Sigmoid colon (tissue), 7 donors: Measurements from ENCODE around the gene AVPI1. TPM values are rescaled to one million over a fixed set of nuclear protein-coding genes. Genes with fewer than 3 reads are reported as not detected.

Source experiments
- DNase-seq: peaks from one replicate; pipeline ENCODE4 v3.0.0-alpha.2; 2019
- H3K27ac ChIP-seq, 4 donors: fragments of 200-600 bp; sonication (generic); one replicate each; pipeline ENCODE4 v1.5.1; 2016 to 2019; ENCODE audit warnings: mild to moderate bottlenecking in 1 of 4
- H3K27me3 ChIP-seq, 3 donors: fragments of 200-600 bp; sonication (generic); one replicate each; pipeline ENCODE4 v1.5.1; 2019; ENCODE audit warnings: mild to moderate bottlenecking in 1 of 3
- H3K36me3 ChIP-seq, 4 donors: fragments of 200-600 bp; sonication (generic); one replicate each; pipeline ENCODE4 v1.5.1; 2016 to 2019
- H3K4me1 ChIP-seq, 4 donors: fragments of 200-600 bp; sonication (generic); one replicate each; pipeline ENCODE4 v1.5.1; 2017 to 2019
- H3K4me3 ChIP-seq, 4 donors: fragments of 200-600 bp; sonication (generic); one replicate each; pipeline ENCODE4 v1.5.1; 2017 to 2019; ENCODE audit warnings: mild to moderate bottlenecking in 2 of 4, moderate library complexity in 1 of 4
- H3K9me3 ChIP-seq, 4 donors: fragments of 200-600 bp in 3 of 4; sonication (generic) in 3 of 4; one replicate each; pipeline versions ENCODE4 v1.5.1 to v1.6.1; 2013 to 2019
- EP300 ChIP-seq, 4 donors: sonication (generic); formaldehyde crosslinking; IDR thresholded peaks; one replicate each; pipeline ENCODE4 v1.6.1; 2017; ENCODE audit warnings: antibody characterized with exemption in 4 of 4
- POLR2A ChIP-seq, 2 donors: fragments of 450-650 bp; IDR thresholded peaks; one replicate each; pipeline ENCODE4 v1.6.1; 2016; ENCODE audit warnings: antibody characterized with exemption in 2 of 2, mild to moderate bottlenecking in 2 of 2, moderate library complexity in 2 of 2
- POLR2AphosphoS5 ChIP-seq, 4 donors: sonication (generic); formaldehyde crosslinking; IDR thresholded peaks; one replicate each; pipeline ENCODE4 v1.6.1; 2017; ENCODE audit warnings: antibody characterized with exemption in 4 of 4
- WGBS, 2 donors: extraction: QIAGEN DNeasy Blood & Tissue Kit; methylation state at CpG; one replicate each; pipeline ENCODE4 v1.1.7; 2013; 5-methylcytosine and 5-hydroxymethylcytosine counted together
- intact Hi-C: fragments of 100-400 bp; cut with DNase I; formaldehyde crosslinking; loops from one replicate; pipeline ENCODE4 v1.15.1; 2023
- polyA plus RNA-seq, 3 donors: library from polyadenylated mRNA; stranded (reverse); fragments of 200-250 nt; gene quantifications; one replicate each; pipeline ENCODE4 v1.2.3, GENCODE V29; 2013
- total RNA-seq, 4 donors: library from RNA; depleted of rRNA; stranded (reverse); fragments of >200 nt; gene quantifications; one replicate each; pipeline ENCODE4 v1.1.0, GENCODE V29; 2016
- TF ChIP-seq, protein P1 (sequence below), 4 experiments: fragments of 450-650 bp in 3 of 4; fragments of 200-600 bp in 1 of 4; IDR thresholded peaks; one replicate each; pipeline ENCODE4 v1.5.1; 2016 to 2019; ENCODE audit warnings: antibody characterized with exemption in 4 of 4, mild to moderate bottlenecking in 3 of 4, moderate library complexity in 2 of 4
- donor health status: healthy with polysubstance abuse.
- donor health status: Bipolar disorder and iron deficiency.
- donor health status: healthy.

Gene AVPI1
- total and polyA plus RNA-seq, 7 donors, result 10.5 to 58.3 (median 16.1) TPM

DNA sequence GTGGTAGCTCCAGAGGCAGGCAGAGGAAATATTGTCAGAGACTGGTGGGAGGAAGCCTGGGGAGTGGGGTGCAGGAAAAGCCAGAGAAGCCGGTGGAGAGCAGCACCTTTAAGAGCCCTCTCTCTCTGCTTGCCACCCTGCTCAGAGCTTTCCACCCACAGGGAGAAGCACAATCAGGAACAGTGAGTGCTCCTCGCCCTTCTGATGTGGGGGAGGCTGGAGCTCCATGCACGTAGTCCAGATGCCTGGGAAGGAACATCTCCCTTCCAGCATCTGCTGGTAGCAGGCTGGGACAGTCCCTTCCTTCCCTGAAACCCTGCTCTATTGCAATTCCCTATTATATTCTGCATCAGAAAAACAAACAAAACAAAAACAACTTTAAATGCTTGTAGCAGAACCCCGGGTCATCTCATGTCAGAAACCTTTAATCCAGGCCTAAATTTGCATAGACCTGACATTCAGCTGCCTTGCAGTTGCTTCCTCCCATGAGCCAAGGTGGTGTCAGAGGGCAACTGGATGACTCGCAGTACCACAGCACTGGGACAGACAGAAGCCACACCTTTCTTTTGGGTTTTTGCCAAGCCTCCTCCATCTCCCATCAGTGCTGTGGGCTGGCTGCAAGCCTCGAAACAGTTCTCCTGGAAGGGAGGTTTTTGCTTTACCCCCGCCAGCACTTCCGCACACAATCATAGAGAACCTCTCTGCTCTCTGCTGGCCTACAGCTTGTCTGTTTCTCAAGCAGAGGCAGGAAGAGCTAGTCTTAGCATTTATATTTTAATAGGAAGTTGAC, 13.1 kb downstream of the AVPI1 start:
- H3K27me3 ChIP-seq, result no peaks in the 10 kb centered on the region
- no peak overlapping the region for H3K27ac ChIP-seq
- WGBS, 2 donors, result 68 to 82% methylated on average over 8 of the region's 8 CpGs
- peaks cover 0 to 2% (median 0%) of the 10 kb centered on the region in 4 donors for H3K4me1 ChIP-seq
- no peaks in the 10 kb centered on the region for H3K9me3 ChIP-seq
- peaks cover 10 to 86% (median 26%) of the 10 kb centered on the region in 4 donors for H3K36me3 ChIP-seq
- TF ChIP-seq, protein P1, sequence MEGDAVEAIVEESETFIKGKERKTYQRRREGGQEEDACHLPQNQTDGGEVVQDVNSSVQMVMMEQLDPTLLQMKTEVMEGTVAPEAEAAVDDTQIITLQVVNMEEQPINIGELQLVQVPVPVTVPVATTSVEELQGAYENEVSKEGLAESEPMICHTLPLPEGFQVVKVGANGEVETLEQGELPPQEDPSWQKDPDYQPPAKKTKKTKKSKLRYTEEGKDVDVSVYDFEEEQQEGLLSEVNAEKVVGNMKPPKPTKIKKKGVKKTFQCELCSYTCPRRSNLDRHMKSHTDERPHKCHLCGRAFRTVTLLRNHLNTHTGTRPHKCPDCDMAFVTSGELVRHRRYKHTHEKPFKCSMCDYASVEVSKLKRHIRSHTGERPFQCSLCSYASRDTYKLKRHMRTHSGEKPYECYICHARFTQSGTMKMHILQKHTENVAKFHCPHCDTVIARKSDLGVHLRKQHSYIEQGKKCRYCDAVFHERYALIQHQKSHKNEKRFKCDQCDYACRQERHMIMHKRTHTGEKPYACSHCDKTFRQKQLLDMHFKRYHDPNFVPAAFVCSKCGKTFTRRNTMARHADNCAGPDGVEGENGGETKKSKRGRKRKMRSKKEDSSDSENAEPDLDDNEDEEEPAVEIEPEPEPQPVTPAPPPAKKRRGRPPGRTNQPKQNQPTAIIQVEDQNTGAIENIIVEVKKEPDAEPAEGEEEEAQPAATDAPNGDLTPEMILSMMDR (IDR thresholded peaks at IDR 0.05), result no peak
- TF ChIP-seq POLR2AphosphoS5 (IDR thresholded peaks at IDR 0.05), result no peak
- no peak for TF ChIP-seq POLR2A (IDR thresholded peaks at IDR 0.05)
- no peak for TF ChIP-seq EP300 (IDR thresholded peaks at IDR 0.05)
- H3K4me3 ChIP-seq, result no peak overlapping the region
- no peak for DNase-seq
- intact Hi-C loops, result no loop called here

DNA sequence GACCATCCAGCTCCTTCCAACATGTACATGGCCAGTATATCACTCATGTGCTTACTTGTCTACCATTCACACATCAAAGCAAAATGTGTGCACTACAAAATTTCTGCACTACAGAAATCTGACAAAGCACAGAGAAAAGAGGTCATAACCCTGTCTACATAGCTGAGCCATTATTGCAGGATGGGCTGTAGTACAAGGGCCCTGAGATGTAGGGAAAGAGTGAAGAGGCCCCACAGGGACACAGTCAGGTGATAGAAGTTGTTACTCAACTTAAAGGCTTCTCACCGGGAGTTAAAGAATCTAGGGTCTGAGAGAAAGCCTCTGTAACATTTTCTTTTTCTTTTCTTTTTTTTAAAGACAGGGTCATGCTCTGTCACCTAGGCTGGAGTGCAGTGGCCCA, 17.5 kb downstream of the AVPI1 start:
- intact Hi-C loops, result no loop called here
- Histone ChIP-seq H3K27ac (no peak overlapping the region), H3K27me3 (no peaks in the 10 kb centered on the region), H3K9me3 (no peaks in the 10 kb centered on the region), H3K4me3 (no peak overlapping the region), H3K4me1 (no peaks in the 10 kb centered on the region), H3K36me3 (peaks cover 9 to 94% (median 42%) of the 10 kb centered on the region in 4 donors)
- WGBS, 2 donors, result 74 to 84% methylated on average over 1 of the region's 1 CpG
- DNase-seq, result no peak
- TF ChIP-seq POLR2A (IDR thresholded peaks at IDR 0.05) (no peak), EP300 (IDR thresholded peaks at IDR 0.05) (no peak), POLR2AphosphoS5 (IDR thresholded peaks at IDR 0.05) (no peak)
- TF ChIP-seq, protein P1 (IDR thresholded peaks at IDR 0.05), result no peak

DNA sequence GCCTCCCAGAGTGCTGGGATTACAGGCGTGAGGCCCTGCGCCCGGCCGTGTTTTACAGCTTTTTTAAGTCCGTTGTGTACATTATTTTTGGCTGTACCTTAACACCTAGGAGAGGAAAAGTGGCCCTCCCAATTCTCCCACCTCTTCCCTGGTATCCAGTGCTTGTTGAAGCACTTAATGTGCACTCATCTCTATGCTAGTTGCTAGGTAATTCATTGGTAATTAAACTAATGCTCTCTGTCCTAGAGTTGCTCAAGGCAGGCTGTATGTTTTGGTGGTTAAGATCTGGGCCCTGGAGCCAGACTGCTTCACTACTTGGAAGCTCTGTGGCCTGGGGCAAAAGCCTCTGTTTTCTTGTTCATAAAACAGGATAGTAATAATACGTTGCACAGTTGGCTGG, 19.6 kb downstream of the AVPI1 start:
- TF ChIP-seq EP300 (IDR thresholded peaks at IDR 0.05), result no peak
- TF ChIP-seq POLR2A (IDR thresholded peaks at IDR 0.05), result no peak
- no peak for TF ChIP-seq POLR2AphosphoS5 (IDR thresholded peaks at IDR 0.05)
- TF ChIP-seq, protein P1 (IDR thresholded peaks at IDR 0.05), result no peak
- WGBS, 2 donors, result 64 to 87% methylated on average over 6 of the region's 6 CpGs
- intact Hi-C loops, result no loop called here
- DNase-seq, result no peak
- H3K4me1 ChIP-seq, result no peaks in the 10 kb centered on the region
- no peak overlapping the region for H3K4me3 ChIP-seq
- H3K9me3 ChIP-seq, result no peaks in the 10 kb centered on the region
- H3K27me3 ChIP-seq, result no peaks in the 10 kb centered on the region
- H3K36me3 ChIP-seq, result peaks cover 14 to 94% (median 36%) of the 10 kb centered on the region in 4 donors
- no peak overlapping the region for H3K27ac ChIP-seq

DNA sequence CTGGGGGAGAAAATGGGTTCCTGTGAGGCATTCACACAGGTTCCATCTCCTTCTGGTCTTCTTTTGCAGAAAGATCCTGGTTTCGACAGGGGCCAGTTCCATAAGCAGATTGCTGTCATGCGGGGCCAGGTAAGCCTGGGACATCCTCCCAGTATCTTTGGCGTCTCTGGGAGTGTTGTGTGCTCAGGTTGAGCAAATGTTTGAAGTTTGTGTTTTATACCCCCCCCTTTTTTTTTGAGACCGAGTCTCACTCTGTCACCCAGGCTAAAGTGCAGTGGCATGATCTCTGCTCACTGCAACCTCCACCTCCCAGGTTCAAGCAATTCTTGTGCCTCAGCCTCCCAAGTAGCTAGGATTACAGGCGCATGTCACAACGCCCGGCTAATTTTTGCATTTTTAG, 20.0 kb downstream of the AVPI1 start:
- whole genome bisulfite sequencing, 2 donors, result 90 to 94% methylated on average over 7 of the region's 7 CpGs
- Histone ChIP-seq H3K27me3 (no peaks in the 10 kb centered on the region), H3K4me3 (no peak overlapping the region), H3K4me1 (no peaks in the 10 kb centered on the region), H3K27ac (no peak overlapping the region), H3K9me3 (no peaks in the 10 kb centered on the region), H3K36me3 (peaks cover 14 to 97% (median 36%) of the 10 kb centered on the region in 4 donors)
- TF ChIP-seq, protein P1 (IDR thresholded peaks at IDR 0.05), result no peak
- no peak for TF ChIP-seq POLR2A (IDR thresholded peaks at IDR 0.05)
- no peak for TF ChIP-seq POLR2AphosphoS5 (IDR thresholded peaks at IDR 0.05)
- no peak for TF ChIP-seq EP300 (IDR thresholded peaks at IDR 0.05)
- no peak for DNase-seq
- intact Hi-C loops, result no loop called here
